Astrocyte of the spinal cord (primary cell): ENCODE data around the gene ZNF785.
"Not testable (repeated sequence)": the region's sequence is repeated elsewhere in the genome, so short reads cannot be mapped to it uniquely, and the experiment has no call there.

ENCODE experiments used
- DNase-seq: peaks from one replicate; pipeline ENCODE4 v3.0.0; 2011; ENCODE audit warnings: low read depth, low spot score
- H3K4me3 ChIP-seq: 2 replicates; pipeline ENCODE4 v1.5.1; 2011; ENCODE audit warnings: low read depth, mild to moderate bottlenecking, low read length, moderate library complexity
- in situ Hi-C: cut with HindIII; loops from 2 replicates; pipeline ENCODE4 v1.10.0; 2017; ENCODE audit warnings: low sequenced_read_pairs
- TF ChIP-seq, protein P1 (sequence below): IDR thresholded peaks from 2 replicates; pipeline ENCODE4 v1.5.1; 2012; ENCODE audit warnings: low read depth, mild to moderate bottlenecking, low read length, inconsistent platforms

ZNF785 gene

GRCh38 chr16:30539000-30539964 is 46.2 kb downstream of the ZNF785 start:
- no peak for DNase-seq
- TF ChIP-seq, protein P1, sequence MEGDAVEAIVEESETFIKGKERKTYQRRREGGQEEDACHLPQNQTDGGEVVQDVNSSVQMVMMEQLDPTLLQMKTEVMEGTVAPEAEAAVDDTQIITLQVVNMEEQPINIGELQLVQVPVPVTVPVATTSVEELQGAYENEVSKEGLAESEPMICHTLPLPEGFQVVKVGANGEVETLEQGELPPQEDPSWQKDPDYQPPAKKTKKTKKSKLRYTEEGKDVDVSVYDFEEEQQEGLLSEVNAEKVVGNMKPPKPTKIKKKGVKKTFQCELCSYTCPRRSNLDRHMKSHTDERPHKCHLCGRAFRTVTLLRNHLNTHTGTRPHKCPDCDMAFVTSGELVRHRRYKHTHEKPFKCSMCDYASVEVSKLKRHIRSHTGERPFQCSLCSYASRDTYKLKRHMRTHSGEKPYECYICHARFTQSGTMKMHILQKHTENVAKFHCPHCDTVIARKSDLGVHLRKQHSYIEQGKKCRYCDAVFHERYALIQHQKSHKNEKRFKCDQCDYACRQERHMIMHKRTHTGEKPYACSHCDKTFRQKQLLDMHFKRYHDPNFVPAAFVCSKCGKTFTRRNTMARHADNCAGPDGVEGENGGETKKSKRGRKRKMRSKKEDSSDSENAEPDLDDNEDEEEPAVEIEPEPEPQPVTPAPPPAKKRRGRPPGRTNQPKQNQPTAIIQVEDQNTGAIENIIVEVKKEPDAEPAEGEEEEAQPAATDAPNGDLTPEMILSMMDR: no peak
- H3K4me3 ChIP-seq: no peak overlapping the region
- in situ Hi-C loops: no loop called here

- H3K4me3 ChIP-seq, DNase-seq, in situ Hi-C loops: not testable (repeated sequence)
These were observed 49.0 kb downstream of the ZNF785 start for GRCh38 chr16:30536391-30537024.

GRCh38 chr16:30535777-30536190 is 49.7 kb downstream of the ZNF785 start:
- TF ChIP-seq, protein P1: peak; percentile 78
- in situ Hi-C loops: no loop called here
- H3K4me3 ChIP-seq: peak overlapping the region; percentile 73
- peak; percentile 64 for DNase-seq

DNA sequence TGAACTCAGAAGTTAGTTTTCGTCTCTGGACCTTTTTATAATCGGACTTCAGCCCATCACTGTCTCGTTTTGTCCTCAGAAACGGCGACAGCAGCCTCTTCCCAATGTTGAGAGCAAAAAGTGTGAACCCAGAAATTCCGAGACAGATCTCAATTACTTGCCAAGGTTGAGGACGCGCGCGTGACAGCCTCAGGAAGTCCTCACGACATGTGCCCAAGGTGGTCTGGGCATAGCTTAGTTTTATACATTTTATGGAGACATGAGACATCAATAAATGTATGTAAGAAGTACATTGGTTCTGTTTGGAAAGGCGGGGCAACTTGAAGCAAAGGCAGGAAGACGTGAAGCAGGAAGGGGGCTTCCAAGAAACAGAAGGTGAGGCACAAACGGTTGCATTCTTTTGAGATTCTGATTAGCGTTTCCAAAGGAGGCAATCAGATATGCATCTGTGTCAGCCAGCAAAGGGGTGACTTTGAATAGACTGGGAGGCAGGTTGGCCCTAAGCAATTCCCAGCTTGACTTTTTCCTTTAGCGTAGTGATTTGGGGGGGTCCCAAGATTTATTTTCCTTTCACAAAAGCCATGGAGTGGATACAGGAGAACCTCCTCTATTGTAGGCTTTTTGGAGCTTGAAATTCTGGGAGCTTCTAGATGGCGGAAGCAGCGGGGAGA is 50.3 kb downstream of the ZNF785 start:
- peak overlapping the region; percentile 73 for H3K4me3 ChIP-seq
- DNase-seq: no peak
- in situ Hi-C loops: no loop called here
- TF ChIP-seq, protein P1: no peak

DNA sequence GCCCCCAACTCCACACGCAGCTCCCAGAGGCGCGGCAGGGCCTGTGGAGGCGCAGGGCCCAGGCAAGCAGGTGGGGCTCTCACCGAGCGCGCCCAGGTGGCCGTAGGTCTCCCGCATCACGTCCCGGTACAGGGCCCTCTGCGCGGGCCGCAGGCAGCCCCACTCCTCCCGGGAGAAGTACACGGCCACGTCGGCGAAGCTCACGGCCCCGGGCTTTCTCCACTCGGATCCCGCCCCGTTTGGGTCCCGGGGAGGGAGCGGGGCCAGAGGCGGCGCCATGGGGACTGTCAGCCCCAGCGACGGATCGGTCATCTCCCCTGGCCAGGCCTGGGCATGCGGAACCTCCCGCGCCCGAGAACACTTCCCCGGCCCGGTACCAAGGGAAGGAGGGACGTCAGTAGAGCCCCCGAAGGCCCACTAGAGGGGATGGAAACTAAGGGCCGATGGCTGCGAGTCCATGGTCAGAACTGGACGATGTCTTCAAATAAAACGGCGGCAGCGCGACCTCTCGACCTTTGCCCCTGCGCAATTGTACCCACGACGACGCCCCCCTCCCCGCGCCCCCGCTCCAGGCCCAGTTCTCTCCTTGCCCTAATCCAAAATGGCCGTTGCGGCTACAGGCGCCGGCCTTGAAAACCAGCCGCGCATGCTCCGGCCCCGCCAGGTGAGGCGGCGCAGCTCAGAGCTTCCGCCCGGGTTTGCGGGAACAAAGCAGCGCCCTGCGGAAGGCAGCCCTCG is 51.0 kb downstream of the ZNF785 start, which contains the start of gene ZNF747:
TSS of gene ZNF747 (minus strand) at position 491 of the 738 bp plus-strand sequence. CDS start at position 312, 179 bp downstream.
- TF ChIP-seq, protein P1: no peak
- peak; percentile 83 for DNase-seq
- in situ Hi-C loops: no loop called here
- H3K4me3 ChIP-seq: peak within 1 kb of the TSS; percentile 73

- TF ChIP-seq, protein P1: no peak
- DNase-seq: no peak
These were observed 51.6 kb downstream of the ZNF785 start for GRCh38 chr16:30533748-30534367.

More at GRCh38 chr16:30533748-30534367, 51.6 kb downstream of the ZNF785 start:
- in situ Hi-C loops: no loop called here
- peak overlapping the region; percentile 73 for H3K4me3 ChIP-seq
